HEK293 (cell line): ENCODE measurements around the gene CDC42SE2.

ENCODE experiments used
- CTCF ChIA-PET: fragments of 350-600 bp; formaldehyde crosslinking; extraction: SDS; loops from one replicate; lab custom pipeline; 2021; ENCODE audit warnings: antibody characterized with exemption; lab: Yijun Ruan, JAX
- POLR2A ChIA-PET: fragments of 300-600 bp; formaldehyde crosslinking; extraction: SDS; loops from one replicate; lab custom pipeline; 2020; ENCODE audit warnings: antibody characterized with exemption, inconsistent platforms; lab: Yijun Ruan, JAX
- H3K27ac ChIP-seq: fragments of 200-500 bp; sonication (Bioruptor generic); 2 replicates; pipeline ENCODE4 v1.5.1; 2014; ENCODE audit warnings: low read depth, low read length, control low read depth, inconsistent platforms; ENCODE audit errors: extremely low read depth
- H3K36me3 ChIP-seq, 2 experiments: fragments of 200-500 bp in 1 of 2; sonication (Bioruptor generic) in 1 of 2; 1 replicate in 1 of 2; 2 replicates in 1 of 2; pipeline ENCODE4 v1.5.1; 2014 to 2017; ENCODE audit warnings: inconsistent platforms in 2 of 2, low read length in 2 of 2; ENCODE audit not compliant: control insufficient read depth in 2 of 2, insufficient read depth in 1 of 2
- H3K4me1 ChIP-seq: fragments of 200-500 bp; sonication (Bioruptor generic); 2 replicates; pipeline ENCODE4 v1.5.1; 2014; ENCODE audit warnings: mild to moderate bottlenecking, low read length, inconsistent platforms; ENCODE audit not compliant: control insufficient read depth, insufficient read depth
- H3K4me3 ChIP-seq: 2 replicates; pipeline ENCODE4 v1.5.1; 2011; ENCODE audit warnings: low read depth, mild to moderate bottlenecking, control low read depth, low read length, moderate library complexity
- H3K9me3 ChIP-seq: fragments of 200-500 bp; sonication (Bioruptor generic); 2 replicates; pipeline ENCODE4 v1.5.1; 2014; ENCODE audit warnings: low read depth, low read length, inconsistent platforms; ENCODE audit not compliant: control insufficient read depth, insufficient read depth
- KLF9 ChIP-seq: fragments of 450-650 bp; formaldehyde crosslinking; IDR thresholded peaks from 2 replicates; pipeline ENCODE4 v1.5.1; 2016; ENCODE audit warnings: missing biosample characterization, missing genetic modification characterization, low read depth
- PRDM1 ChIP-seq: fragments of 450-650 bp; formaldehyde crosslinking; IDR thresholded peaks from 2 replicates; pipeline ENCODE4; 2016; ENCODE audit warnings: missing biosample characterization, missing genetic modification characterization
- PRDM2 ChIP-seq: fragments of 450-650 bp; formaldehyde crosslinking; IDR thresholded peaks from 2 replicates; pipeline ENCODE4 v1.5.1; 2016; ENCODE audit warnings: missing biosample characterization, missing genetic modification characterization, borderline replicate concordance
- REPIN1 ChIP-seq: fragments of 450-650 bp; formaldehyde crosslinking; IDR thresholded peaks from 2 replicates; pipeline ENCODE4 v1.5.1; 2017; ENCODE audit warnings: missing biosample characterization, missing genetic modification characterization, low read depth
- ZBTB1 ChIP-seq: fragments of 450-650 bp; formaldehyde crosslinking; IDR thresholded peaks from 2 replicates; pipeline ENCODE4 v1.5.1; 2016; ENCODE audit warnings: missing biosample characterization, missing genetic modification characterization
- ZBTB21 ChIP-seq: fragments of 450-650 bp; formaldehyde crosslinking; IDR thresholded peaks from 2 replicates; pipeline ENCODE4 v1.5.1; 2017; ENCODE audit warnings: missing biosample characterization, missing genetic modification characterization
- ZBTB26 ChIP-seq: fragments of 450-650 bp; formaldehyde crosslinking; optimal IDR thresholded peaks from 2 replicates; pipeline ENCODE3; 2016; ENCODE audit warnings: missing biosample characterization, mild to moderate bottlenecking, missing genetic modification characterization
- ZBTB8A ChIP-seq: fragments of 450-650 bp; formaldehyde crosslinking; IDR thresholded peaks from 2 replicates; pipeline ENCODE4 v1.5.1; 2016; ENCODE audit warnings: missing biosample characterization, missing genetic modification characterization
- ZIC2 ChIP-seq: fragments of 450-650 bp; formaldehyde crosslinking; IDR thresholded peaks from 2 replicates; pipeline ENCODE4 v1.5.1; 2016; ENCODE audit warnings: missing biosample characterization, missing genetic modification characterization
- ZNF140 ChIP-seq: fragments of 450-650 bp; formaldehyde crosslinking; IDR thresholded peaks from 2 replicates; pipeline ENCODE4 v1.5.1; 2016; ENCODE audit warnings: missing biosample characterization, missing genetic modification characterization
- ZNF184 ChIP-seq: fragments of 450-650 bp; IDR thresholded peaks from 2 replicates; pipeline ENCODE4 v1.5.1; 2018; ENCODE audit warnings: missing biosample characterization, mild to moderate bottlenecking, missing genetic modification characterization
- ZNF211 ChIP-seq: fragments of 450-650 bp; formaldehyde crosslinking; IDR thresholded peaks from 2 replicates; pipeline ENCODE4 v1.5.1; 2016; ENCODE audit warnings: low read depth, missing biosample characterization, missing genetic modification characterization
- ZNF302 ChIP-seq: fragments of 450-650 bp; formaldehyde crosslinking; IDR thresholded peaks from 2 replicates; pipeline ENCODE4 v1.5.1; 2016; ENCODE audit warnings: missing biosample characterization, missing genetic modification characterization, low read depth
- ZNF354C ChIP-seq: fragments of 450-650 bp; formaldehyde crosslinking; IDR thresholded peaks from 2 replicates; pipeline ENCODE4 v1.5.1; 2016; ENCODE audit warnings: missing biosample characterization, missing genetic modification characterization, low read depth, borderline replicate concordance
- ZNF433 ChIP-seq: fragments of 450-650 bp; formaldehyde crosslinking; IDR thresholded peaks from 2 replicates; pipeline ENCODE4 v1.5.1; 2016; ENCODE audit warnings: missing biosample characterization, missing genetic modification characterization, low read depth
- ZNF658 ChIP-seq: fragments of 450-650 bp; formaldehyde crosslinking; IDR thresholded peaks from 2 replicates; pipeline ENCODE4; 2016; ENCODE audit warnings: missing biosample characterization, missing genetic modification characterization
- ZNF664 ChIP-seq: fragments of 450-650 bp; formaldehyde crosslinking; IDR thresholded peaks from 2 replicates; pipeline ENCODE4 v1.5.1; 2016; ENCODE audit warnings: missing biosample characterization, missing genetic modification characterization
- ZNF76 ChIP-seq: fragments of 450-650 bp; formaldehyde crosslinking; IDR thresholded peaks from 2 replicates; pipeline ENCODE4; 2016; ENCODE audit warnings: low read depth, missing biosample characterization, missing genetic modification characterization, borderline replicate concordance
- ZNF785 ChIP-seq: fragments of 450-650 bp; formaldehyde crosslinking; IDR thresholded peaks from 2 replicates; pipeline ENCODE4 v1.5.1; 2016; ENCODE audit warnings: missing biosample characterization, missing genetic modification characterization
- ZSCAN23 ChIP-seq: fragments of 450-650 bp; formaldehyde crosslinking; IDR thresholded peaks from 2 replicates; pipeline ENCODE4 v1.5.1; 2016; ENCODE audit warnings: missing biosample characterization, missing genetic modification characterization
- ZXDB ChIP-seq: fragments of 450-650 bp; formaldehyde crosslinking; IDR thresholded peaks from 2 replicates; pipeline ENCODE4 v1.5.1; 2016; ENCODE audit warnings: missing biosample characterization, missing genetic modification characterization
- TF ChIP-seq, protein P1 (sequence below): fragments of 450-650 bp; formaldehyde crosslinking; IDR thresholded peaks from 2 replicates; pipeline ENCODE4 v1.5.1; 2016; ENCODE audit warnings: missing biosample characterization, missing genetic modification characterization
- TF ChIP-seq, protein P2 (sequence below): fragments of 450-650 bp; formaldehyde crosslinking; IDR thresholded peaks from 2 replicates; pipeline ENCODE4 v1.5.1; 2016; ENCODE audit warnings: missing biosample characterization, missing genetic modification characterization

The CDC42SE2 gene

GRCh38 chr5:131218392-131218791, 45.5 kb upstream of the CDC42SE2 start (continued):
- no peak for TF ChIP-seq ZIC2 (tag by site-specific recombination)

DNA sequence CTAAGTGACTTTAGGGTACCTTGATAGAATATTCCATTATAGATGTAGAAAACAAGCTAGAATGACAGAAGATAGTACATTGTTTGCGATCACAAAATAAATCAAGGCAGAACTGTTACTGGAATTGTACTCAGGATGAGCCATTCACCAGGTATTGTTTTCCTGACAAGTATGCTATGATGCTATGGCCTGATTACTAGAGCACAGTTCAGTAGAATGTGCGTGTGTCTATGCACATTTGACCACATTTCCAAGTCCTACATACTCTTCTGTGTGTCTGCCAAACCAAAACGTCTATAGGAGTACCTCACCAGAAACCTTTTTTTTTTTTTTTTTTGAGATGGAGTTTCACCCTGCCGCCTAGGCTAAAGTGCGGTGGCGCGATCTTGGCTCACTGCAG, 43.3 kb upstream of the CDC42SE2 start:
- no peaks in the 10 kb centered on the region for H3K4me1 ChIP-seq
- CTCF ChIA-PET: no interaction called here
- POLR2A ChIA-PET: no interaction called here
- no peak overlapping the region for H3K27ac ChIP-seq
- no peaks in the 10 kb centered on the region for H3K36me3 ChIP-seq
- TF ChIP-seq ZNF664 (no peak), ZNF76 (no peak), ZBTB21 (tag by site-specific recombination) (no peak), PRDM1 (tag by site-specific recombination) (no peak), ZNF184 (tag by site-specific recombination) (no peak), ZNF354C (no peak), ZSCAN23 (tag by site-specific recombination) (no peak)
- TF ChIP-seq, protein P1, sequence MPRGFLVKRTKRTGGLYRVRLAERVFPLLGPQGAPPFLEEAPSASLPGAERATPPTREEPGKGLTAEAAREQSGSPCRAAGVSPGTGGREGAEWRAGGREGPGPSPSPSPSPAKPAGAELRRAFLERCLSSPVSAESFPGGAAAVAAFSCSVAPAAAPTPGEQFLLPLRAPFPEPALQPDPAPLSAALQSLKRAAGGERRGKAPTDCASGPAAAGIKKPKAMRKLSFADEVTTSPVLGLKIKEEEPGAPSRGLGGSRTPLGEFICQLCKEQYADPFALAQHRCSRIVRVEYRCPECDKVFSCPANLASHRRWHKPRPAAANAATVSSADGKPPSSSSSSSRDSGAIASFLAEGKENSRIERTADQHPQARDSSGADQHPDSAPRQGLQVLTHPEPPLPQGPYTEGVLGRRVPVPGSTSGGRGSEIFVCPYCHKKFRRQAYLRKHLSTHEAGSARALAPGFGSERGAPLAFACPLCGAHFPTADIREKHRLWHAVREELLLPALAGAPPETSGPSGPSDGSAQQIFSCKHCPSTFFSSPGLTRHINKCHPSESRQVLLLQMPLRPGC (tag by site-specific recombination): no peak
- H3K4me3 ChIP-seq: no peak overlapping the region
- no peaks in the 10 kb centered on the region for H3K9me3 ChIP-seq

GRCh38 chr5:131221008-131221703, 42.7 kb upstream of the CDC42SE2 start:
- Histone ChIP-seq H3K4me1 (no peaks in the 10 kb centered on the region), H3K9me3 (no peaks in the 10 kb centered on the region), H3K27ac (no peak overlapping the region), H3K4me3 (no peak overlapping the region), H3K36me3 (no peaks in the 10 kb centered on the region)
- ChIA-PET CTCF (interaction anchor here (0.6 to 0.8 kb wide), 2 partner anchors 18 to 63 kb away, joined by 3 to 4 read pairs; no protein-coding TSS in a partner anchor), POLR2A (no interaction called here)
- no peak for TF ChIP-seq ZNF658
- TF ChIP-seq PRDM2: no peak
- no peak for TF ChIP-seq ZNF302
- no peak for TF ChIP-seq REPIN1 (tag by site-specific recombination)
- TF ChIP-seq ZXDB (tag by site-specific recombination): no peak
- TF ChIP-seq ZBTB1 (tag by site-specific recombination): no peak
- TF ChIP-seq KLF9 (tag by site-specific recombination): no peak
- TF ChIP-seq ZBTB26 (tag by site-specific recombination): no peak
- no peak for TF ChIP-seq ZBTB8A
- no peak for TF ChIP-seq ZNF211 (tag by site-specific recombination)
- TF ChIP-seq ZNF433 (tag by site-specific recombination): no peak
- TF ChIP-seq, protein P2, sequence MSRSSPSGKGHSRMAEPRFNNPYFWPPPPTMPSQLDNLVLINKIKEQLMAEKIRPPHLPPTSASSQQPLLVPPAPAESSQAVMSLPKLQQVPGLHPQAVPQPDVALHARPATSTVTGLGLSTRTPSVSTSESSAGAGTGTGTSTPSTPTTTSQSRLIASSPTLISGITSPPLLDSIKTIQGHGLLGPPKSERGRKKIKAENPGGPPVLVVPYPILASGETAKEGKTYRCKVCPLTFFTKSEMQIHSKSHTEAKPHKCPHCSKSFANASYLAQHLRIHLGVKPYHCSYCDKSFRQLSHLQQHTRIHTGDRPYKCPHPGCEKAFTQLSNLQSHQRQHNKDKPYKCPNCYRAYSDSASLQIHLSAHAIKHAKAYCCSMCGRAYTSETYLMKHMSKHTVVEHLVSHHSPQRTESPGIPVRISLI (tag by site-specific recombination): no peak
- no peak for TF ChIP-seq ZNF785
- TF ChIP-seq ZNF140: no peak
